ENCODE results near the gene SYNC. TPM values are rescaled to one million over a fixed set of nuclear protein-coding genes. Genes with fewer than 3 reads are reported as not detected.

The SYNC gene
- total and polyA plus RNA-seq, 10 of the 15 experiments (the other 5 are each of a cell fraction or from before 2014, with no cell fraction given) = 0.04 to 0.12 (median 0.05) TPM; not detected in 7

- TF ChIP-seq MAX (IDR thresholded peaks at IDR 0.05; ENCODE audit: low read depth, low read length) (no peak; the same call in 1 of the 2 replicates), ZNF622 (IDR thresholded peaks at IDR 0.05) (no peak), HDAC6 (IDR thresholded peaks at IDR 0.05; ENCODE audit: unreplicated experiment) (no peak), ZBTB40 (IDR thresholded peaks at IDR 0.05; ENCODE audit: borderline replicate concordance) (peak; percentile 95), PKNOX1 (IDR thresholded peaks at IDR 0.05) (no peak), NFXL1 (IDR thresholded peaks at IDR 0.05; ENCODE audit: borderline replicate concordance) (no peak), RB1 (IDR thresholded peaks at IDR 0.05; ENCODE audit: borderline replicate concordance) (no peak; the same call in 1 of the 2 replicates), PAX5 (IDR thresholded peaks at IDR 0.05; ENCODE audit: borderline replicate concordance, low read depth, low read length) (no peak), EGR1 (IDR thresholded peaks at IDR 0.05; ENCODE audit: borderline replicate concordance in 1 of 2, low read depth in 2 of 2, low read length in 2 of 2) (no peak), STAT1 (conservative IDR thresholded peaks at IDR 0.05) (0 out of 2 replicates have a peak, but pooled peaks have one; percentile 16), EED (IDR thresholded peaks at IDR 0.05; ENCODE audit: low read depth) (no peak), JUNB (IDR thresholded peaks at IDR 0.05) (no peak), FOS (IDR thresholded peaks at IDR 0.05; ENCODE audit: borderline replicate concordance, extremely low read depth, insufficient read length) (no peak), CBFB (IDR thresholded peaks at IDR 0.05; ENCODE audit: low read depth) (peak; percentile 50; the same call in 1 of the 2 replicates), MEF2A (IDR thresholded peaks at IDR 0.05; ENCODE audit: insufficient read depth, low read depth, low read length) (no peak), RBBP5 (conservative IDR thresholded peaks at IDR 0.05) (no peak), DPF2 (IDR thresholded peaks at IDR 0.05) (no peak), TCF12 (IDR thresholded peaks at IDR 0.05; ENCODE audit: low read depth, low read length) (no peak), REST (IDR thresholded peaks at IDR 0.05; ENCODE audit: low read depth, low read length) (no peak), ETV6 (conservative IDR thresholded peaks at IDR 0.05 in 1 of 2, IDR thresholded peaks at IDR 0.05 in 1 of 2; ENCODE audit: borderline replicate concordance in 1 of 2, low read depth in 1 of 2) (no peak), E2F4 (IDR thresholded peaks at IDR 0.05; ENCODE audit: low read depth, low read length) (no peak), YY1 (IDR thresholded peaks at IDR 0.05; ENCODE audit: low read depth, low read length) (peak; percentile 89)
Measured at GRCh38 chr1:32650248-32650751, 52.3 kb downstream of the SYNC start, which contains the start of gene ZBTB8OS (continued).

Data from GM12878 (cell line).